ENCODE results near the gene GMPPA. TPM values are rescaled to one million over a fixed set of nuclear protein-coding genes. Genes with fewer than 3 reads are reported as not detected.

Gene GMPPA
- total RNA-seq, 1 experiment from 2014 or later = 32.0 TPM

DNA sequence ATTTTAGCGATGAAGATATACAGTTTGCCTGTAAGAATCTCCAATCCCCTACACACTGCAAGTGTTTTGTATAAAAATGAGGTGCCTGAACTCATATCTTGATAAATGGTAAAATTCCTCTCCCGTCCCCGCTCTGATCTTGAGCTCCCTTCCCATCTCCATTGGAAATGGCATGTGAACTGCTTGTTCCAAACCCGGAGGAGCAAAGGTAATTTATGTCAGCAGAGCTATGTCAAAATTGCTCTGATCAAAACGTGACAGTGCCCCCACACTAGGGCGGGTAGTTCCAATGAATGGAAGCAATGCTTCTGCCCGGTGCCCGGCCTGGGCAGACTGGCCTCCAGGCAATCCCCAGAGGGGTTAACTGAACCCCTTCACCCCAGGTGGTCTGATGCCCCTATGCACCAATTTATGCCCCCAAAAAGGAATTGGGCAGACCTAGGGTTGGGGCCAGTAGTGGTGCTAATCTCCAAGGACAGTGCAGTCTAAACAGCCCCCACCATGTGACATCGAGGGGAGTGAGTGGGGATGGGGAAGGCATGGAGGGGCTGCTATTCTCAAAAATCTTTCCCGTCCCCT lies 3.6 kb upstream of the GMPPA start:
- no peak overlapping the region for H4K91ac ChIP-seq (ENCODE audit: insufficient read length, low read depth, low read length)
- H4K5ac ChIP-seq (ENCODE audit: insufficient read length, low read depth, low read length) = no peak overlapping the region
- H3K36me3 Mint-ChIP-seq (ENCODE audit: insufficient read depth in 1 of 3, low read depth in 3 of 3) = no peaks in the 10 kb centered on the region
- DNase-seq = no peak
- no peaks in the 10 kb centered on the region; a peak in 1 of 5 replicates for H3K9me3 Mint-ChIP-seq
- H3K9me3 ChIP-seq (ENCODE audit: control insufficient read depth, low read depth, low read length) = no peaks in the 10 kb centered on the region
- H2BK20ac ChIP-seq (ENCODE audit: low read depth, low read length, poor library complexity, severe bottlenecking) = no peak overlapping the region
- peaks cover 3% of the 10 kb centered on the region for H4K20me1 ChIP-seq (ENCODE audit: control insufficient read depth, insufficient read depth, insufficient read length)
- no peak overlapping the region for H3K4me3 Mint-ChIP-seq
- no peak overlapping the region for H3K27ac ChIP-seq (ENCODE audit: insufficient read length, low read depth, low read length)
- H2BK15ac ChIP-seq (ENCODE audit: low read depth, low read length) = no peak overlapping the region
- H3K23ac ChIP-seq (ENCODE audit: insufficient read length, low read depth, low read length) = no peak overlapping the region
- H2BK120ac ChIP-seq (ENCODE audit: low read depth, low read length, poor library complexity, severe bottlenecking) = no peak overlapping the region
- no peaks in the 10 kb centered on the region for H3K79me1 ChIP-seq (ENCODE audit: insufficient read depth, low read depth, low read length, poor library complexity, severe bottlenecking)
- H3K79me2 ChIP-seq (ENCODE audit: insufficient read depth, low read length) = no peaks in the 10 kb centered on the region
- H2BK5ac ChIP-seq (ENCODE audit: insufficient read length, low read length) = no peak overlapping the region
- H3T11ph ChIP-seq (ENCODE audit: low read length) = no peak overlapping the region
- H3K14ac ChIP-seq (ENCODE audit: insufficient read depth, low read length) = no peak overlapping the region
- H3K9ac ChIP-seq (ENCODE audit: extremely low read depth, insufficient read length, low read length) = no peak overlapping the region
- peaks cover 24 to 46% of the 10 kb centered on the region in 2 experiments for H3K4me1 Mint-ChIP-seq
- no peak overlapping the region; a peak in 1 of 7 replicates for H3K27ac Mint-ChIP-seq
- H3K27me3 Mint-ChIP-seq (ENCODE audit: low read depth) = peaks cover 59% of the 10 kb centered on the region
- peaks cover 15% of the 10 kb centered on the region; the same call in 1 of the 2 replicates for H3K27me3 ChIP-seq (ENCODE audit: insufficient read depth, low read length)
- no peak overlapping the region for H2AK5ac ChIP-seq (ENCODE audit: insufficient read length, low read length)
- no peak overlapping the region for H3K4me2 ChIP-seq (ENCODE audit: insufficient read depth, insufficient read length, low read length)
- no peak overlapping the region for H2BK12ac ChIP-seq (ENCODE audit: insufficient read length, low read depth, low read length)
- TF ChIP-seq, protein P1, sequence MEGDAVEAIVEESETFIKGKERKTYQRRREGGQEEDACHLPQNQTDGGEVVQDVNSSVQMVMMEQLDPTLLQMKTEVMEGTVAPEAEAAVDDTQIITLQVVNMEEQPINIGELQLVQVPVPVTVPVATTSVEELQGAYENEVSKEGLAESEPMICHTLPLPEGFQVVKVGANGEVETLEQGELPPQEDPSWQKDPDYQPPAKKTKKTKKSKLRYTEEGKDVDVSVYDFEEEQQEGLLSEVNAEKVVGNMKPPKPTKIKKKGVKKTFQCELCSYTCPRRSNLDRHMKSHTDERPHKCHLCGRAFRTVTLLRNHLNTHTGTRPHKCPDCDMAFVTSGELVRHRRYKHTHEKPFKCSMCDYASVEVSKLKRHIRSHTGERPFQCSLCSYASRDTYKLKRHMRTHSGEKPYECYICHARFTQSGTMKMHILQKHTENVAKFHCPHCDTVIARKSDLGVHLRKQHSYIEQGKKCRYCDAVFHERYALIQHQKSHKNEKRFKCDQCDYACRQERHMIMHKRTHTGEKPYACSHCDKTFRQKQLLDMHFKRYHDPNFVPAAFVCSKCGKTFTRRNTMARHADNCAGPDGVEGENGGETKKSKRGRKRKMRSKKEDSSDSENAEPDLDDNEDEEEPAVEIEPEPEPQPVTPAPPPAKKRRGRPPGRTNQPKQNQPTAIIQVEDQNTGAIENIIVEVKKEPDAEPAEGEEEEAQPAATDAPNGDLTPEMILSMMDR (conservative IDR thresholded peaks at IDR 0.05) = no peak
- H3K56ac ChIP-seq (ENCODE audit: insufficient read length, low read depth, low read length) = no peak overlapping the region
- H3K4ac ChIP-seq (ENCODE audit: low read depth, low read length) = no peak overlapping the region
- no peak overlapping the region for H2AFZ ChIP-seq (ENCODE audit: low read length)
- H4K8ac ChIP-seq (replicated peaks; ENCODE audit: insufficient read length, low read depth, low read length) = no peak overlapping the region
- no peak overlapping the region for H3K18ac ChIP-seq (ENCODE audit: insufficient read length, low read depth, low read length)
- no CpG with 5 or more reads among the region's 10 CpGs for WGBS (ENCODE audit: extremely low coverage, insufficient read length, low lambda C conversion rate)
- peaks cover 6% of the 10 kb centered on the region; the same call in 1 of the 2 replicates for H3K4me1 ChIP-seq (ENCODE audit: insufficient read depth, low read length)
- peaks cover 24% of the 10 kb centered on the region for H3K23me2 ChIP-seq (ENCODE audit: insufficient read length, low read depth, low read length, poor library complexity, severe bottlenecking)
